Measurements from ENCODE around the gene EXOC2.
A peak's percentile ranks its signal among the peaks of the same experiment; 100 is the strongest.

Gene EXOC2

GRCh38 chr6:444653-445275 is 248.2 kb downstream of the EXOC2 start:
- DNase-seq (ENCODE audit: low read depth in 2 of 2) = peak in 1 of 2 donors; percentile 37

- DNase-seq (ENCODE audit: low read depth in 2 of 2) = no peak
Measured at GRCh38 chr6:443621-444159, 249.2 kb downstream of the EXOC2 start.

GRCh38 chr6:441126-441920 is 251.6 kb downstream of the EXOC2 start:
- DNase-seq (ENCODE audit: low read depth in 2 of 2) = no peak

DNA sequence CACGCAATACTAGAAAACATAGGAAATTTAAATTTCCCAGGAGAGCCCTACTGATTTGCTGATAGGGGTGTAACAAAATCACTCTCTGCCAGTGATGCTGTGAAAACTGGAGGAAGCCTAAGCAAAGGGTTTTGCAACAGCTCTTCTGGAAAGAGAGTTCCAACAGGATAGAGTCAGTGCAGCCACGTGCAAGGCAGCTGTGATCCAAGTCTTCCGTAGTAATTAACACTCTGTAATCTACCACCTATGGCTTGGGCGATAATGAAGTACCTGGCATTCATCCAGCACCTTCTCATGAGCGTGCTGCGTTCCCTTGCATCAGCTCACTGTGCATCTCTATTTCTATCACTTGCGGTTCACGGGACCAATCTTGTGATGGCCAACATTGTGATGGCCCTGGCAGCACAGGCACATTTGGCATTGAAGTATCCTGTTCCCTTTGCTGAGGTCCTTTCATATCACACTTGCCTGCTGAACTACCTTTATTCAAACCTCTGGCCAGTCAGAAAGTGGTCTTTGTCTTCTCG is 253.2 kb downstream of the EXOC2 start:
- DNase-seq (ENCODE audit: low read depth in 2 of 2) = no peak

DNA sequence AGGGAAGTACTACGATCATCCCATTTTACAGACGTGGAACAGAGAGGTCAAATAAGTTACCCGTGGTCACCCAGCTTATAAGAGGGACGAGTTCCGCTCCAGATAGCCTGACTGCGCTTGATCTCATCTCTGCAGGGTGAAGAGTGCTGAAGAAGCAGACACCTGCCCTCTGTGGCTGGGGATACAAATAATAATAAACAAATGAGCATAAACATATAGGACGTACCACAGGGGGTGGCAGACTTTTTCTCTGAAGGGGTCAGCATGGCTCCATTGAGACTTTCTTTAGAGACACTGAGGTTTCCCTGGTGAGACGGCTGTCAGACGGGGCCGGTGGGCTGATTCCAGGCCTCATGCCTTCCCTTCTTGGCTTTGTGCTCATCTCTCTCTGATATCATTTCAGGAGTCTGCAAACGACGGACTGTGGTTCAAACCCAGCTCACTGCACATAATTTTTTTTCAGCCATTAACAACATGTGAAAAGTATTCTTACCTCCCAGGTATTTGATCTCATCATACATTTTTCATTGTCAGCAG is 254.2 kb downstream of the EXOC2 start:
- DNase-seq (ENCODE audit: low read depth in 2 of 2) = no peak

DNA sequence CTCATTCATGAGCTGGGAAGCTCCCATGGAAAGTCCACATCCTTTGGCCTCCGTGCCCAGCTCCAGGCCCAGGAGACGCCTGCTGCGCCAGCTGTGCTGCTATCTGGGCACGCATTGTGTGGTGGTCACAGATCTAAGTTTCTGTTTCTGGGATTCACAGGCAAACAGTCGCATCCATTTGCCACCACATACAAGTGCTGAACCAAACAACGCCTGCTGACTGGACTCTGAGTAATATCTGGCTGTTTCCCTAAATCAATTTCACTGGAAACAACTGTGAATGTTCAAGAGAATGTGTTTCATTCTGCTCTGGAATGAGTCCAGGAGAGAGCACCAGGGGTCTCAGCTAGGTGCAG is 255.9 kb downstream of the EXOC2 start:
- no peak for DNase-seq (ENCODE audit: low read depth in 2 of 2)

- no peak for DNase-seq (ENCODE audit: low read depth in 2 of 2)
Measured at GRCh38 chr6:436308-437036, 256.5 kb downstream of the EXOC2 start.

- no peak for DNase-seq (ENCODE audit: low read depth in 2 of 2)
Measured at GRCh38 chr6:435441-436307, 257.3 kb downstream of the EXOC2 start.
